Large intestine (tissue), 3 donors: Measurements from ENCODE around the gene NSUN4. TPM values are rescaled to one million over a fixed set of nuclear protein-coding genes. Genes with fewer than 3 reads are reported as not detected.
A peak's percentile ranks its signal among the peaks of the same experiment; 100 is the strongest.
"Not testable (repeated sequence)": the region's sequence is repeated elsewhere in the genome, so short reads cannot be mapped to it uniquely, and the experiment has no call there.

Experiments used
- DNase-seq, 2 donors: peaks; one replicate each; pipeline versions ENCODE4 v3.0.0 to v3.0.0-alpha.2; 2013
- H3K27ac ChIP-seq: one replicate; pipeline ENCODE4 v1.5.1; 2013; ENCODE audit warnings: low read length
- H3K27me3 ChIP-seq: 2 replicates; pipeline ENCODE4 v1.6.1; 2013; ENCODE audit warnings: low read length; ENCODE audit not compliant: control insufficient read depth, insufficient read depth
- H3K36me3 ChIP-seq: 2 replicates; pipeline ENCODE4 v1.6.1; 2013; ENCODE audit warnings: low read length; ENCODE audit not compliant: control insufficient read depth, insufficient read depth
- H3K4me1 ChIP-seq: one replicate; pipeline ENCODE4 v1.6.1; 2013; ENCODE audit warnings: low read length; ENCODE audit not compliant: control insufficient read depth, insufficient read depth
- H3K4me3 ChIP-seq: one replicate; pipeline ENCODE4 v1.5.1; 2013; ENCODE audit warnings: low read length
- H3K9me3 ChIP-seq: one replicate; pipeline ENCODE4 v1.6.1; 2013; ENCODE audit warnings: mild to moderate bottlenecking, low read depth, low read length, moderate library complexity; ENCODE audit not compliant: control insufficient read depth
- WGBS: methylation state at CpG from one replicate; pipeline ENCODE4 v1.1.5; 2013; ENCODE audit warnings: low lambda C conversion rate; ENCODE audit not compliant: insufficient coverage; 5-methylcytosine and 5-hydroxymethylcytosine counted together
- polyA plus RNA-seq: library from polyadenylated mRNA; unstranded; fragments of 120-200 nt; gene quantifications from one replicate; pipeline ENCODE4 v1.2.1, GENCODE V29; 2013

The NSUN4 gene
- polyA plus RNA-seq, 1 donor = 23.9 TPM

DNA sequence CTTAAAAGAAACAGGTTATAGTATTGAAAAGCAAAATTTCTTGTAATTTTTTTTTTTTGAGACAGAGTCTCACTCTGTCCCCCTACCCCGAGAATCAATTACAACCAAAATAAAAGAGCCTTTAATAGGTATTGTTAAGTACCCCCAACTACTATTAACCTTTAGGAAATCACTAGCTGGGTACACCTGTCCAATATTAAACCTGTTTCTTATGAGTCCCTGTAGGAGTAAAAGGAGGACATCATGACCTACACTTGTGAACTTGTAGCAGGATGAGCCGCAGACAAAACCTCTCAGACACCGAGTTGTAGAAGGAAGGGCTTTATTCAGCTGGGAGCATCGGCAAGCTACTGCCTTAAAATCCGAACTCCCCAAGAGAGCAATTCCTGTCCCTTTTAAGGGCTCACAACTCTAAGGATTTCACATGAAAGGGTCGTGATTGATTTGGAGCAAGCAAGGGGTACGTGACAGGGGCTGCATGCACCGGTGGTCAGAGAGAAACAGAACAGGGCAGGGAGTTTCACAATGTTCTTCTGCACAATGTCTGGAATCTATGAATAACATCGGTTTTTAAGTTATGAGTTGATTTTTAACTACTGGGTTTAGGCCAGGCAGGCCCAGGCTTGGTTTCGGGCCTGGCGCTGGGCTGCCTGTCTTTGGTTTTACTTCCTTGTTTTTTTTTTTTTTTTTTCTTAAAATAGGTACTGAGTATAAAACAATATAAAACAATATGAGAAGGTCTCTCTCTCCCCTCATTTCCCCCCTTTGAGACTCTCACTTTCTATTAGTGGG, 15.1 kb upstream of the NSUN4 start:
- WGBS = 80% methylated on average over 2 of the region's 11 CpGs
- H3K27ac ChIP-seq, DNase-seq: not testable (repeated sequence)

DNA sequence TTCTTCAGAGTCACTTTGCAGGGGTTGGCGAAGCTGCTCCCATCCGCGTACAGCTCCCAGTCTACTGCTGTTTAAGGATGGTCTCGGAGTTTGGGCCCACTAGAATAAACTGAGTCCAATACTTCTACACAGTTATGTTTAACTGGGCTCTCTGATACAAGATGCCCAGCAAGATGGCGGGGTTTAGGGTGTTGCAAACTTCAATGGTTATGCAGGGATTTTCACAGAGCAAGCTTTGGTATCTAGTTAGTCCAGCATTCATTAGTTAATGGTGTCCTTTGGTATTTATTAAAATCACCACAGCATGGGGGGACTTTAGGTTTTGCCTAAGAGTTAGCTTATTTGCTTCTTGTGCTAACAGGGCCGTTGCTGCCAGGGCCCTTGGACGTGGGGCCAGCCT, 12.4 kb upstream of the NSUN4 start:
- DNase-seq, H3K27ac ChIP-seq, H3K36me3 ChIP-seq, H3K4me1 ChIP-seq, H3K4me3 ChIP-seq, H3K27me3 ChIP-seq, H3K9me3 ChIP-seq: not testable (repeated sequence)
- WGBS = no CpG with 5 or more reads among the region's 7 CpGs

More for the DNA sequence above, 15.1 kb upstream of the NSUN4 start:
- H3K4me3 ChIP-seq, H3K36me3 ChIP-seq, H3K27me3 ChIP-seq, H3K4me1 ChIP-seq, H3K9me3 ChIP-seq: not testable (repeated sequence)

DNA sequence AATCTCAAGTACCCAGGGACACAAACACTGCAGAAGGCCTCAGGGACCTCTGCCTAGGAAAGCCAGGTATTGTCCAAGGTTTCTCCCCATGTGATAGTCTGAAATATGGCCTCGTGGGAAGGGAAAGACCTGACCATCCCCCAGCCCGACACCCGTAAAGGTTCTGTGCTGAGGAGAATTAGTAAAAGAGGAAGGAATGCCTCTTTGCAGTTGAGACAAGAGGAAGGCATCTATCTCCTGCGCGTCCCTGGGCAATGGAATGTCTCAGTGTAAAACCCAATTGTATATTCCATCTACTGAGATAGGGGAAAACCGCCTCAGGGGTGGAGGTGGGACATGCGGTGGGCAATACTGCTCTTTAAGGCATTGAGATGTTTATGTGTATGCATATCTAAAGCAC, 10.8 kb upstream of the NSUN4 start:
- H3K9me3 ChIP-seq, H3K27me3 ChIP-seq, H3K4me1 ChIP-seq, H3K36me3 ChIP-seq, H3K4me3 ChIP-seq, DNase-seq, H3K27ac ChIP-seq: not testable (repeated sequence)
- WGBS = no CpG with 5 or more reads among the region's 7 CpGs

DNA sequence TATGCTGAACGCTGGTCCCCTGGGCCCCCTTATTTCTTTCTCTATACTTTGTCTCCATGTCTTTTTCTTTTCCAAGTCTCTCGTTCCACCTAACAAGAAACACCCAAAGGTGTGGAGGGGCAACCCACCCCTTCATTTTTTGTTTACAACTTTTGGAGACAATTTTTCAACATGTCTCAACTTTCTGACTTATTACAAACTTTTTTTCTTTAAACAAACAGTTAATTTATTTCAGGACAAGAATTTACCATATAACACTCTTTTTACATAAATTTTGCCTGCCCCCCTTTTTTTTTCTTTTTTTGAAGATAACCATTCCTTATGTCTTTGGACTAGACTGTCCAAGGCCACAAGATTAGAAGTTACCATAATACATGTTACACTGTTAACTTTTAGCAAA, 10.2 kb upstream of the NSUN4 start:
- not testable (repeated sequence) for H3K36me3 ChIP-seq, DNase-seq, H3K4me3 ChIP-seq, H3K27me3 ChIP-seq, H3K4me1 ChIP-seq, H3K27ac ChIP-seq, H3K9me3 ChIP-seq
- WGBS = 83% methylated on average over 2 of the region's 2 CpGs

DNA sequence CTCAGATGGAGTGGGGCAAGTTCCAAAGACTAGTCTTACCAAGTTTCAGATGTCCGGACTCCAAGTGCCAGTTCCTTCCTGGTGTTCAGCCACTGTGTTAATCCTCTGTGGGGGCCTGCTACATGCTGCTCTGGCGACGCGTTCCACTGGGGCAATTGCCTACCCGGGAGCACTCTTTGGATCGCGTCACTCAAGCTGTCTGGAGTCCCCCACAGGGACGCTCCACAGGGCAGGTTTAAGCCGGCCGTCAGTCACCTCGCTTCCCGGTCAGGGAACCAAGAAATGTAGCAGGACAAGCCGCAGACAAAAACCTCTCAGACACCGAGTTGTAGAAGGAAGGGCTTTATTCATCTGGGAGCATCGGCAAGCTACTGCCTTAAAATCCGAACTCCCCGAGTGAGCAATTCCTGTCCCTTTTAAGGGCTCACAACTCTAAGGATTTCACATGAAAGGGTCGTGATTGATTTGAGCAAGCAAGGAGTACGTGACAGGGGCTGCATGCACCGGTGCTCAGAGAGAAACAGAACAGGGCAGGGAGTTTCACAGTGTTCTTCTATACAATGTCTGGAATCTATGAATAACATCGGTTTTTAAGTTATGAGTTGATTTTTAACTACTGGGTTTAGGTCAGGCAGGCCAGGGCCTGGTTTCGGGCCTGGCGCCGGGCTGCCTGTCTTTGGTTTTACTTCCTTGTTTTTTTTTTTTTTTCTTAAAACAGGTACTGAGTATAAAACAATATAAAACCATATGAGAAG, 8.6 kb upstream of the NSUN4 start:
- not testable (repeated sequence) for H3K27ac ChIP-seq, H3K4me3 ChIP-seq, H3K4me1 ChIP-seq, H3K9me3 ChIP-seq, H3K27me3 ChIP-seq, H3K36me3 ChIP-seq, DNase-seq
- no CpG with 5 or more reads among the region's 24 CpGs for WGBS

DNA sequence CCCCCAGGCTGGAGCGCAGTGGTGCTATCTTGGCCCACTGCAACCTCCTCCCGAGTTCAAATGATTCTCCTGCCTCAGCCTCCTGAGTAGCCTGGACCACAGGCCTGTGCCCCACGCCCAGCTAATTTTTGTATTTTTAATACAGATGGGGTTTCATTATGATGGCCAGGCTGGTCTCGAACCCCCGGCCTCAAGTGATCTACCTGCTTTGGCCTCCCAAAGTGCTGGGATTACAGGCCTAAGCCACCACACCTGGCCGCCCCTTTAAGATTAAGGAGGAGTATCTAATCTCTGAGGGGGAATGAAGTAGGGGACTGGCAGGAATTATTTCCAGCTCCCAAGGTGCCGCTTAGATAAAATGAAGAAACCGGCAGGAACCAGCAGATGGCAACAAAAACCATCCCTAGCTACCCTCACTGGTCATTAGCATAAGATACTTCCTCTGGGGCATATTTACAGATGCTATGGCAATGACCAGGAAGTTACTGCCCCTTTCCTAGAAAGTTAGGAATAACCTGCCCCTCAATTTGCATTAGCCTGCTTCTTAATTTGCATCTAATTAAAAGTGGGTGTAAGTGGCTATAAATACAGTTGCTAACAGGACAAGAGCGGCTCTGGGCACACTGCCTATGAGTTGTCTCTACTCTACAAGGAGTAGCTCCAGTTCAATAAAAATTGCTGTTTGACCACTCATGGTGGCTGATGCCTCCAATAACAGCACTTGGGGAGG, 7.1 kb upstream of the NSUN4 start:
- H3K36me3 ChIP-seq = no peaks in the 10 kb centered on the region
- WGBS = no CpG with 5 or more reads among the region's 9 CpGs
- H3K9me3 ChIP-seq = no peaks in the 10 kb centered on the region
- peak; percentile 10 to 53 for DNase-seq
- H3K27me3 ChIP-seq = no peaks in the 10 kb centered on the region
- peaks cover 5% of the 10 kb centered on the region for H3K4me1 ChIP-seq
- H3K27ac ChIP-seq = no peak overlapping the region
- no peak overlapping the region for H3K4me3 ChIP-seq

DNA sequence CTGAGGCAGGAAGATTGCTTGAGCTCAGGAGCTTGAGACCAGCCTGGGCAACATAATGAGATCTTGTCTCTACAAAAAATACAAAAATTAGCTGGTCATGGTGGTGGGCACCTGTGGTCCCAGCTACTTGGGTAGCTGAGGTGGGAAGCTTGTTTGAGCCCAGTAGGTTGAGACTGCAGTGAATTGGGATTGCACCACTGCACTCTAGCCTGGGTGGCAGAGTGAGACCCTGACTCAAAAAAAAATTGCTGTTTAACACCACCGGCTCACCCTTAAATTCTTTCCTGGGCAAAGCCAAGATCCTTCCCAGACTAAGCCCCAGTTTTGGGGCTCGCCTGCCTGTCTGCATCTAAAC, 6.6 kb upstream of the NSUN4 start:
- Histone ChIP-seq H3K9me3 (no peaks in the 10 kb centered on the region), H3K4me3 (no peak overlapping the region), H3K4me1 (peaks cover 5% of the 10 kb centered on the region), H3K27me3 (no peaks in the 10 kb centered on the region), H3K27ac (no peak overlapping the region), H3K36me3 (no peaks in the 10 kb centered on the region)
- DNase-seq = no peak
- WGBS = no CpG with 5 or more reads among the region's 2 CpGs

DNA sequence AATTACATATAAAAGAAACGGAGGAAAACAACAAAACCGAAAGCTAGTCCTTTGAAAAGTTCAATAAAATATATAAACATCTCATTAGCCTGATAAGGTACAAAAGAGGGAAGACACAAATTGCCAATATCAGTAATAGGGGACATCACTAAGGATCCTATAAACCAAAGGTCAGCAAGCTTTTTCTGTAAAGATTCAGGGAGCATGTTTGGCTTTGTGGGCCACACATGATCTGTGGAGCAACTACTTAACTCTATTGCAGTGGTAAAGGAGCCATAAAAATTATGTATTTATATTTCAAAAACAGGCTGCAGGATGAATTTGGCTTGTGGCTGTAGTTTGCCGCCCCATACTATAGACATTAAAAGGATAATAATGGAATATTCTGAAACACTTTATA, 5.5 kb upstream of the NSUN4 start:
- peak; percentile 18 to 59 for DNase-seq
- Histone ChIP-seq H3K9me3 (no peaks in the 10 kb centered on the region), H3K36me3 (no peaks in the 10 kb centered on the region), H3K27me3 (no peaks in the 10 kb centered on the region), H3K27ac (no peak overlapping the region), H3K4me1 (peaks cover 8% of the 10 kb centered on the region), H3K4me3 (no peak overlapping the region)
- 13% methylated on average over 2 of the region's 3 CpGs for WGBS

DNA sequence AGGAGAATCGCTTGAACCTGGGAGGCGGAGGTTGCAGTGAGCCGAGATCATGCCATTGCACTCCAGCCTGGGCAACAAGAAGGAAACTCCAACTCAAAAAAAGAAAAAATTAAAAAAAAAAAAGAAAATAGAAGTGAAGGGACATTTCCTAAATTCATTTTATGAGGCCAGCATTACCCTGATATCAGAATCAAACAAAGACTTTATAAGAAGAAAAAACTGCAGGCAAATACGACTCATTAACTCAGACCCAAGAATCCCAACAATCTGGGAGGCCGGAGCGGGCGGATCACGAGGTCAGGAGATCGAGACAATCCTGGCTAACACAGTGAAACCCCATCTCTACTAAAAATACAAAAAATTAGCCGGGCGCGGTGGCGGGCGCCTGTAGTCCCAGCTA, 3.2 kb upstream of the NSUN4 start:
- H3K9me3 ChIP-seq, H3K27ac ChIP-seq, DNase-seq, H3K27me3 ChIP-seq, H3K4me3 ChIP-seq, H3K36me3 ChIP-seq: not testable (repeated sequence)
- WGBS = no CpG with 5 or more reads among the region's 14 CpGs
- H3K4me1 ChIP-seq = peaks cover 18% of the 10 kb centered on the region

DNA sequence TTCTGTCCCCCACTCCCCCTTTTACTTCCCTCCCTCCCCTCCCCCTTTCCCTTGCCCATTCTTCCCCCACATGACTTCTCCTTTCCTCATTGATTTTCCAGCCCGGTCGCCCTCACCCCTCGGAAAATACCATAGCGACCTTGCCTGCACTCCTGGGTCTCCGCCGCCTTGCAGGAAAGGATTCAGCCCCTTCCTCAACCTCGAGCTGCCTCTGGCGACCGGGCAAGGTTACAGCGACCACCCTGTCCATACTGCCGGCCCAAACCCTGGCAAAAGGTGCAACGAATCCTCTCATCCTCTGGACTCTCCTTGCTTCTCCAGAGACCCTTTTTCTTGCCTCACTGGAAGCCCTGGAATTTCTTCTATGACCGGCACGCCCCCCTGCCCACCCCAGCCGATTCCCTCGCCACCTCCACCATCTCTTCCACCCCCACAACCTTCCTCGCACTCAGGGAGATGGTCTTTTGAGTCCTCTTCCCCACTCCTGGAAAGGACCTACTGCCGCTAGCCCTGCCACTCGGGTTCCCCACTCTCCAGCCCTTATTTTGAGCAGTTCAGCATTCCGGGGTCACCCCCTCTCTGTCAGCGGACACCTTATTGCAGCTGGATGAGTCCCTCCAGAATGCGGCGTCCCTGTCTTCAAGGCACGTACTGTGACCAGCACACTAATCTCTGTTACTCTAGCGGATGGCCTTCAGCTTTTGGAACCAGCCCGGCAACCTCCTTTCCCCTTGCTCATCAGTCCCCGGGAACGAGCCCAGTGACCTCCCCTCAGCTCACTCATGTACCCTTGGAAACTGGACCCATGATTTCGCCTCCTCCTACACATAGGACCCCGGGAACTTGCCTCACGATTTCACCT, 846 bp downstream of the NSUN4 start:
- DNase-seq = no peak
- Histone ChIP-seq H3K27ac (peak overlapping the region; percentile 100), H3K9me3 (no peaks in the 10 kb centered on the region), H3K27me3 (no peaks in the 10 kb centered on the region), H3K4me3 (peak overlapping the region; percentile 93), H3K36me3 (peaks cover 16% of the 10 kb centered on the region), H3K4me1 (peaks cover 34% of the 10 kb centered on the region)
- 20% methylated on average over 1 of the region's 31 CpGs for WGBS
